Measurements from ENCODE around the gene BMPER. TPM values are rescaled to one million over a fixed set of nuclear protein-coding genes. Genes with fewer than 3 reads are reported as not detected.

The BMPER gene
- total RNA-seq, 1 experiment from 2014 or later, result 0.50 TPM

- intact Hi-C loops (cut with micrococcal nuclease; ENCODE audit: unreplicated experiment), result no loop called here
- Histone ChIP-seq H3K27me3 (ENCODE audit: insufficient read depth, low read depth) (no peaks in the 10 kb centered on the region), H3K27ac (peak overlapping the region; percentile 12; the same call in 1 of the 2 replicates), H3K79me2 (ENCODE audit: low read depth) (no peaks in the 10 kb centered on the region), H4K20me1 (ENCODE audit: insufficient read depth) (no peaks in the 10 kb centered on the region), H2AFZ (no peak overlapping the region), H3K9me3 (ENCODE audit: insufficient read depth, low read depth) (peaks cover 3% of the 10 kb centered on the region; the same call in 1 of the 2 replicates), H3K4me3 (no peak overlapping the region), H3K4me2 (0 out of 2 replicates have a peak overlapping the region, but pooled peaks have one; percentile 8), H3F3A (ENCODE audit: insufficient read depth, low read depth) (no peaks in the 10 kb centered on the region), H3K36me3 (ENCODE audit: low read depth) (no peaks in the 10 kb centered on the region), H3K9me2 (ENCODE audit: insufficient read depth) (no peaks in the 10 kb centered on the region), H3K4me1 (replicated peaks; ENCODE audit: insufficient read depth) (peaks cover 20% of the 10 kb centered on the region)
- no TSS peak for BruUV-seq (replicated peaks)
- TF ChIP-seq EZH2 (IDR thresholded peaks at IDR 0.05; ENCODE audit: low read depth), result no peak
- TF ChIP-seq, protein P1, sequence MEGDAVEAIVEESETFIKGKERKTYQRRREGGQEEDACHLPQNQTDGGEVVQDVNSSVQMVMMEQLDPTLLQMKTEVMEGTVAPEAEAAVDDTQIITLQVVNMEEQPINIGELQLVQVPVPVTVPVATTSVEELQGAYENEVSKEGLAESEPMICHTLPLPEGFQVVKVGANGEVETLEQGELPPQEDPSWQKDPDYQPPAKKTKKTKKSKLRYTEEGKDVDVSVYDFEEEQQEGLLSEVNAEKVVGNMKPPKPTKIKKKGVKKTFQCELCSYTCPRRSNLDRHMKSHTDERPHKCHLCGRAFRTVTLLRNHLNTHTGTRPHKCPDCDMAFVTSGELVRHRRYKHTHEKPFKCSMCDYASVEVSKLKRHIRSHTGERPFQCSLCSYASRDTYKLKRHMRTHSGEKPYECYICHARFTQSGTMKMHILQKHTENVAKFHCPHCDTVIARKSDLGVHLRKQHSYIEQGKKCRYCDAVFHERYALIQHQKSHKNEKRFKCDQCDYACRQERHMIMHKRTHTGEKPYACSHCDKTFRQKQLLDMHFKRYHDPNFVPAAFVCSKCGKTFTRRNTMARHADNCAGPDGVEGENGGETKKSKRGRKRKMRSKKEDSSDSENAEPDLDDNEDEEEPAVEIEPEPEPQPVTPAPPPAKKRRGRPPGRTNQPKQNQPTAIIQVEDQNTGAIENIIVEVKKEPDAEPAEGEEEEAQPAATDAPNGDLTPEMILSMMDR (conservative IDR thresholded peaks at IDR 0.05), result no peak
- peak in 1 of 2 experiments; percentile 61 for DNase-seq
- POLR2A ChIA-PET (ENCODE audit: unreplicated experiment), result no interaction called here
- CTCF ChIA-PET, result no interaction called here
These were observed 155.8 kb downstream of the BMPER start for GRCh38 chr7:34061149-34061548.

DNA sequence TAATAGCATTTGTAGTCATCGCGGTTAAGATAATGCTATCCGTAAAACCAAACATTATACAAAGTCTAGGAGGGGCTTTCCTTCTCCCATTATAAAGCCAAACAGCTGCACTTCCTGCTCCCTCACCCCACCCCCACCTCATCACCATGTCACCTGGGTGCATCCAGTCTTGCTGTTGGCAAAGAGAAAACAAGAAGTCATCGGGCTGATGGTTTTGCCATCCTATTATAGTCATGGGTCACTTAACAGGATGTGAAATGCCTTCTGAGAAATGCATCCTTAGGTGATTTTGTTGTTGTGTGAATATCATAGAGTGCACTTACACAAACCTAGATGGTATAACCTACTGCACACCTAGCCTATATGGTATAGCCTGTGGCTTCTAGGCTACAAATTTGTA lies 157.0 kb downstream of the BMPER start:
- Histone ChIP-seq H4K20me1 (ENCODE audit: insufficient read depth) (no peaks in the 10 kb centered on the region), H3K36me3 (ENCODE audit: low read depth) (no peaks in the 10 kb centered on the region), H3K9me2 (ENCODE audit: insufficient read depth) (no peaks in the 10 kb centered on the region), H3F3A (ENCODE audit: insufficient read depth, low read depth) (no peaks in the 10 kb centered on the region), H3K4me1 (replicated peaks; ENCODE audit: insufficient read depth) (peaks cover 25% of the 10 kb centered on the region), H3K4me3 (no peak overlapping the region), H3K27me3 (ENCODE audit: insufficient read depth, low read depth) (no peaks in the 10 kb centered on the region), H3K9me3 (ENCODE audit: insufficient read depth, low read depth) (peaks cover 3% of the 10 kb centered on the region; the same call in 1 of the 2 replicates), H3K27ac (no peak overlapping the region), H2AFZ (no peak overlapping the region), H3K4me2 (no peak overlapping the region), H3K79me2 (ENCODE audit: low read depth) (no peaks in the 10 kb centered on the region)
- intact Hi-C loops (cut with micrococcal nuclease; ENCODE audit: unreplicated experiment), result no loop called here
- POLR2A ChIA-PET (ENCODE audit: unreplicated experiment), result no interaction called here
- DNase-seq, result no peak
- BruUV-seq (replicated peaks), result no TSS peak
- CTCF ChIA-PET, result interaction anchor here (0.6 kb wide), 1 partner anchor 20 kb away, joined by 3 read pairs; no protein-coding TSS in a partner anchor
- TF ChIP-seq, protein P1 (conservative IDR thresholded peaks at IDR 0.05), result no peak
- no peak for TF ChIP-seq EZH2 (IDR thresholded peaks at IDR 0.05; ENCODE audit: low read depth)

DNA sequence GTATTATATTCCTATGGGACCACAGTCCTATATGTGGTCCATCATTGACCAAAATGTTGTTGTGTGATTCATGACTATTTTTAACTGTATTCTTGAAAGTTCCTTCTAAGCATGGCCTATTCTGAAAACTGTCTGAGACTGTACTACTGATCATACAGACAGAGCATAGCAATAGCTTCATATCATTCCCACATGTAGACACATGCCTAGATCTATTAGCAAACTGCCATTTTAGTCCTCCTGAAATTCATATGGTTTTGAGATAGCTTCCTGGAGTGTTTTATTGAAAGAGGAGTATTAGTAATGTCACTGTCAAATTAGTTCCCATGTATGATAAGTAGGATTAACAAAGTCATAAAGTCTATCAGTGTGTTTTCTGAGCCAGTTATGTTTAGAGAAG lies 157.5 kb downstream of the BMPER start:
- POLR2A ChIA-PET (ENCODE audit: unreplicated experiment), result no interaction called here
- CTCF ChIA-PET, result interaction anchor here (0.6 kb wide), 1 partner anchor 21 kb away, joined by 3 read pairs; no protein-coding TSS in a partner anchor
- no peaks in the 10 kb centered on the region for H4K20me1 ChIP-seq (ENCODE audit: insufficient read depth)
- no peaks in the 10 kb centered on the region for H3K9me2 ChIP-seq (ENCODE audit: insufficient read depth)
- DNase-seq, result no peak
- H3K79me2 ChIP-seq (ENCODE audit: low read depth), result no peaks in the 10 kb centered on the region
- no peaks in the 10 kb centered on the region for H3K36me3 ChIP-seq (ENCODE audit: low read depth)
- no peaks in the 10 kb centered on the region for H3K27me3 ChIP-seq (ENCODE audit: insufficient read depth, low read depth)
- no TSS peak for BruUV-seq (replicated peaks)
- no peak overlapping the region for H3K4me2 ChIP-seq
- peaks cover 3% of the 10 kb centered on the region; the same call in 1 of the 2 replicates for H3K9me3 ChIP-seq (ENCODE audit: insufficient read depth, low read depth)
- no peak overlapping the region for H2AFZ ChIP-seq
- H3F3A ChIP-seq (ENCODE audit: insufficient read depth, low read depth), result no peaks in the 10 kb centered on the region
- TF ChIP-seq, protein P1 (conservative IDR thresholded peaks at IDR 0.05), result no peak
- TF ChIP-seq EZH2 (IDR thresholded peaks at IDR 0.05; ENCODE audit: low read depth), result no peak
- intact Hi-C loops (cut with micrococcal nuclease; ENCODE audit: unreplicated experiment), result no loop called here
- H3K27ac ChIP-seq, result no peak overlapping the region
- peaks cover 29% of the 10 kb centered on the region for H3K4me1 ChIP-seq (replicated peaks; ENCODE audit: insufficient read depth)
- no peak overlapping the region for H3K4me3 ChIP-seq
